HEK293 (cell line): Measurements from ENCODE around the gene APBA1.

ENCODE experiments used
- CTCF ChIA-PET: fragments of 350-600 bp; formaldehyde crosslinking; extraction: SDS; loops from one replicate; lab custom pipeline; 2021; ENCODE audit warnings: antibody characterized with exemption; lab: Yijun Ruan, JAX
- POLR2A ChIA-PET: fragments of 300-600 bp; formaldehyde crosslinking; extraction: SDS; loops from one replicate; lab custom pipeline; 2020; ENCODE audit warnings: antibody characterized with exemption, inconsistent platforms; lab: Yijun Ruan, JAX
- H3K27ac ChIP-seq: fragments of 200-500 bp; sonication (Bioruptor generic); 2 replicates; pipeline ENCODE4 v1.5.1; 2014; ENCODE audit warnings: low read depth, low read length, control low read depth, inconsistent platforms; ENCODE audit errors: extremely low read depth
- H3K36me3 ChIP-seq, 2 experiments: fragments of 200-500 bp in 1 of 2; sonication (Bioruptor generic) in 1 of 2; 1 replicate in 1 of 2; 2 replicates in 1 of 2; pipeline ENCODE4 v1.5.1; 2014 to 2017; ENCODE audit warnings: inconsistent platforms in 2 of 2, low read length in 2 of 2; ENCODE audit not compliant: control insufficient read depth in 2 of 2, insufficient read depth in 1 of 2
- H3K4me1 ChIP-seq: fragments of 200-500 bp; sonication (Bioruptor generic); 2 replicates; pipeline ENCODE4 v1.5.1; 2014; ENCODE audit warnings: mild to moderate bottlenecking, low read length, inconsistent platforms; ENCODE audit not compliant: control insufficient read depth, insufficient read depth
- H3K4me3 ChIP-seq: 2 replicates; pipeline ENCODE4 v1.5.1; 2011; ENCODE audit warnings: low read depth, mild to moderate bottlenecking, control low read depth, low read length, moderate library complexity
- H3K9me3 ChIP-seq: fragments of 200-500 bp; sonication (Bioruptor generic); 2 replicates; pipeline ENCODE4 v1.5.1; 2014; ENCODE audit warnings: low read depth, low read length, inconsistent platforms; ENCODE audit not compliant: control insufficient read depth, insufficient read depth
- BCL6B ChIP-seq: fragments of 450-650 bp; formaldehyde crosslinking; IDR thresholded peaks from 2 replicates; pipeline ENCODE4 v1.5.1; 2017; ENCODE audit warnings: missing biosample characterization, missing genetic modification characterization
- GLI4 ChIP-seq: fragments of 450-650 bp; formaldehyde crosslinking; IDR thresholded peaks from 2 replicates; pipeline ENCODE4 v1.5.1; 2016; ENCODE audit warnings: missing biosample characterization, missing genetic modification characterization
- ZBTB49 ChIP-seq: fragments of 450-650 bp; formaldehyde crosslinking; IDR thresholded peaks from 2 replicates; pipeline ENCODE4 v1.5.1; 2016; ENCODE audit warnings: missing biosample characterization, missing genetic modification characterization, low read depth
- ZBTB8A ChIP-seq: fragments of 450-650 bp; formaldehyde crosslinking; IDR thresholded peaks from 2 replicates; pipeline ENCODE4 v1.5.1; 2016; ENCODE audit warnings: missing biosample characterization, missing genetic modification characterization
- ZFP41 ChIP-seq: fragments of 450-650 bp; formaldehyde crosslinking; IDR thresholded peaks from 2 replicates; pipeline ENCODE4 v1.5.1; 2016; ENCODE audit warnings: missing biosample characterization, missing genetic modification characterization, borderline replicate concordance
- ZNF112 ChIP-seq: fragments of 450-650 bp; formaldehyde crosslinking; IDR thresholded peaks from 2 replicates; pipeline ENCODE4 v1.5.0; 2017; ENCODE audit warnings: missing biosample characterization, missing genetic modification characterization
- ZNF248 ChIP-seq: fragments of 450-650 bp; formaldehyde crosslinking; IDR thresholded peaks from 2 replicates; pipeline ENCODE4 v1.5.1; 2017; ENCODE audit warnings: missing biosample characterization, missing genetic modification characterization
- ZNF362 ChIP-seq: fragments of 450-650 bp; formaldehyde crosslinking; IDR thresholded peaks from 2 replicates; pipeline ENCODE4 v1.5.1; 2016; ENCODE audit warnings: missing biosample characterization, missing genetic modification characterization
- ZNF398 ChIP-seq: fragments of 450-650 bp; formaldehyde crosslinking; IDR thresholded peaks from 2 replicates; pipeline ENCODE4 v1.5.1; 2017; ENCODE audit warnings: missing biosample characterization, missing genetic modification characterization
- ZNF549 ChIP-seq: fragments of 450-650 bp; IDR thresholded peaks from 2 replicates; pipeline ENCODE4 v1.5.1; 2018; ENCODE audit warnings: missing biosample characterization, missing genetic modification characterization, mild to moderate bottlenecking, inconsistent platforms, moderate library complexity
- ZNF560 ChIP-seq: fragments of 450-650 bp; formaldehyde crosslinking; IDR thresholded peaks from 2 replicates; pipeline ENCODE4 v1.5.1; 2017; ENCODE audit warnings: missing biosample characterization, missing genetic modification characterization, borderline replicate concordance
- ZNF768 ChIP-seq: fragments of 450-650 bp; formaldehyde crosslinking; IDR thresholded peaks from 2 replicates; pipeline ENCODE4 v1.5.1; 2018; ENCODE audit warnings: missing biosample characterization, mild to moderate bottlenecking, missing genetic modification characterization
- ZNF830 ChIP-seq: fragments of 450-650 bp; IDR thresholded peaks from 2 replicates; pipeline ENCODE4 v1.5.0; 2018; ENCODE audit warnings: missing biosample characterization, missing genetic modification characterization, low read depth, mild to moderate bottlenecking, moderate library complexity
- TF ChIP-seq, protein P1 (sequence below): fragments of 450-650 bp; formaldehyde crosslinking; IDR thresholded peaks from 2 replicates; pipeline ENCODE4 v1.5.1; 2016; ENCODE audit warnings: missing biosample characterization, missing genetic modification characterization, borderline replicate concordance

Gene APBA1

DNA sequence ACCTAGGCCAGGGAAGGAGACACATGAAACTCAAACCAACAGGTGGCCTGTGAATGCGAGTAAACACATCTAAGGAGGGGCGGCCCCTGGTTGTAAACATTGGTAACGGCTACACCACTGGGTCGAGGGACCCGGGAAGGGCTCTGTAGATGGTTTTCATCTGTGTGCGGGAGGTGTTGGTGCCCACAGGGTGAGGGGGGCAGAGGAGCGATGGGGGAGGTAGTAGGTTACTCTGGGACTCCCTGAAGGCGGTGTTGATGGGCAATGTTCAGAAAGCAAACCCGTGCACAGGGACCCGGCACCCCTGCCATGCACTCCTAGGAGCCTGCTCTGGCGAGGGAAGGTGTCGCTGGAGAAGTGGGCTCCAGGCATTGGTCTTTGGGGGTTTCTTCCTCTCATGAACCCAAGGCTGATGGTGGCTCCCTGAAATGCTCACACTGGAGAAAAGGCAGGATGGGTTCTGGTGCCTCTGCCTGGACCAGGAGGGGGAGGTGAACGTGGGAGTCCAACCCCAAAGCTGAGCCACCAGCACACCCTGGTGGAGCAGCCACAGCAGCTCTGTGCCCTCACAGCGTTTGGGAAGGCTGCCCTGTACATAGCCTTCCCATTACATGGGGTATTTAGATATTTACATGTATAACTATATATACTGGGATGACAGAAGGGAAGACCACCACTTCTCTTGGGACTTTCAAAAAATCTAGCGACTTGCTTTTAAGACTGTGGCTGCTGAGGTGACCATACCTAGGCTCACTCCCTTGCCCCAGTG lies 244.0 kb downstream of the APBA1 start:
- POLR2A ChIA-PET = no interaction called here
- Histone ChIP-seq H3K36me3 (no peaks in the 10 kb centered on the region), H3K4me1 (no peaks in the 10 kb centered on the region), H3K27ac (no peak overlapping the region), H3K4me3 (no peak overlapping the region), H3K9me3 (no peaks in the 10 kb centered on the region)
- CTCF ChIA-PET = interaction anchor here (0.6 kb wide), 1 partner anchor 1083 kb away, joined by 3 read pairs; no protein-coding TSS in a partner anchor
- TF ChIP-seq, protein P1, sequence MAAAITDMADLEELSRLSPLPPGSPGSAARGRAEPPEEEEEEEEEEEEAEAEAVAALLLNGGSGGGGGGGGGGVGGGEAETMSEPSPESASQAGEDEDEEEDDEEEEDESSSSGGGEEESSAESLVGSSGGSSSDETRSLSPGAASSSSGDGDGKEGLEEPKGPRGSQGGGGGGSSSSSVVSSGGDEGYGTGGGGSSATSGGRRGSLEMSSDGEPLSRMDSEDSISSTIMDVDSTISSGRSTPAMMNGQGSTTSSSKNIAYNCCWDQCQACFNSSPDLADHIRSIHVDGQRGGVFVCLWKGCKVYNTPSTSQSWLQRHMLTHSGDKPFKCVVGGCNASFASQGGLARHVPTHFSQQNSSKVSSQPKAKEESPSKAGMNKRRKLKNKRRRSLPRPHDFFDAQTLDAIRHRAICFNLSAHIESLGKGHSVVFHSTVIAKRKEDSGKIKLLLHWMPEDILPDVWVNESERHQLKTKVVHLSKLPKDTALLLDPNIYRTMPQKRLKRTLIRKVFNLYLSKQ = no peak
- peak; percentile 78 for TF ChIP-seq ZNF549 (tag by site-specific recombination)

DNA sequence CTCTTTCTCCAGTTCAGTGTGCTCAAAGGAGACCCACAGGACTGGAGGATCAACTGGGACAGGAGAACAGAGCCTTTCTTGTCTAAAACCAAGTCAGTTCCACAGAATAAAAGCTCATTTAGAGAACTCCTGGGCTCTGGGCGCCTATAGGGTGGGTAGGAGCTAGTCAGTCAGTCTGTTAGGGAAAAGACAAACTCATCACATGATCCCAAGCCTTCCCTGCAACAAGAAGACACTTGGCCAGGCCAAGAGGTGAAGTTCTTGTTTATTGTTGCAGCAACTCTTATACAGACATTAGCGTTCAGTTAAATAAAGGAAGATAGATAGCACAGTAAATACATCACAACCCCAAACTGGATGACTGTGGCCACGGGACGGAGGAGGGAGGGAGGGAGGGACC lies 244.9 kb downstream of the APBA1 start:
- POLR2A ChIA-PET = no interaction called here
- Histone ChIP-seq H3K4me3 (no peak overlapping the region), H3K9me3 (no peaks in the 10 kb centered on the region), H3K4me1 (no peaks in the 10 kb centered on the region), H3K36me3 (no peaks in the 10 kb centered on the region)
- CTCF ChIA-PET = interaction anchor here (8.1 kb wide), 1 partner anchor 119 kb away, joined by 164 read pairs; no protein-coding TSS in a partner anchor
- TF ChIP-seq ZBTB8A (no peak), ZNF112 (no peak), ZBTB49 (tag by site-specific recombination) (no peak), ZNF560 (tag by site-specific recombination) (no peak), ZNF830 (tag by site-specific recombination) (no peak), GLI4 (tag by site-specific recombination) (no peak), ZNF768 (tag by site-specific recombination) (no peak), ZNF398 (tag by site-specific recombination) (no peak), ZFP41 (tag by site-specific recombination) (no peak), ZNF248 (tag by site-specific recombination) (no peak), ZNF362 (no peak), BCL6B (tag by site-specific recombination) (no peak)
- TF ChIP-seq, all 188 proteins: peak for 0
- no peak overlapping the region for H3K27ac ChIP-seq
